Endothelial cell of umbilical vein (primary cell): ENCODE data around the gene GPR78.

Source experiments
- EZH2 ChIP-seq: IDR thresholded peaks from 2 replicates; pipeline ENCODE4 v1.6.1; 2012; ENCODE audit warnings: borderline replicate concordance, low read depth, mild to moderate bottlenecking, moderate library complexity, low read length, inconsistent platforms; ENCODE audit not compliant: severe bottlenecking
- JUN ChIP-seq: IDR thresholded peaks from 2 replicates; pipeline ENCODE4 v1.6.1; 2011; ENCODE audit warnings: borderline replicate concordance, low read depth; ENCODE audit not compliant: insufficient read length, insufficient read depth
- MYC ChIP-seq: IDR thresholded peaks from one replicate; pipeline ENCODE4 v1.6.1; 2011; ENCODE audit warnings: mild to moderate bottlenecking, low read depth, low read length
- POLR2A ChIP-seq: IDR thresholded peaks from 2 replicates; pipeline ENCODE4 v1.6.1; 2012; ENCODE audit warnings: low read depth, mild to moderate bottlenecking, control low read depth, low read length
- POLR2AphosphoS5 ChIP-seq: IDR thresholded peaks from 2 replicates; pipeline ENCODE4 v1.6.1; 2012; ENCODE audit warnings: low read depth, mild to moderate bottlenecking, control low read depth, low read length, moderate library complexity; ENCODE audit not compliant: insufficient read depth
- TF ChIP-seq, protein P1 (sequence below), 2 donors: IDR thresholded peaks; 1 replicate in 1 of 2; 2 replicates in 1 of 2; pipeline ENCODE4 v1.5.1; 2011; ENCODE audit warnings: low read length in 2 of 2, mild to moderate bottlenecking in 2 of 2, moderate library complexity in 2 of 2, control low read depth in 1 of 2, inconsistent platforms in 1 of 2, low read depth in 1 of 2; ENCODE audit not compliant: insufficient read depth in 1 of 2; ENCODE audit errors: extremely low read depth in 1 of 2
- TF ChIP-seq, protein P2 (sequence below): IDR thresholded peaks from 2 replicates; pipeline ENCODE4 v1.6.1; 2011; ENCODE audit not compliant: insufficient read depth, insufficient read length

DNA sequence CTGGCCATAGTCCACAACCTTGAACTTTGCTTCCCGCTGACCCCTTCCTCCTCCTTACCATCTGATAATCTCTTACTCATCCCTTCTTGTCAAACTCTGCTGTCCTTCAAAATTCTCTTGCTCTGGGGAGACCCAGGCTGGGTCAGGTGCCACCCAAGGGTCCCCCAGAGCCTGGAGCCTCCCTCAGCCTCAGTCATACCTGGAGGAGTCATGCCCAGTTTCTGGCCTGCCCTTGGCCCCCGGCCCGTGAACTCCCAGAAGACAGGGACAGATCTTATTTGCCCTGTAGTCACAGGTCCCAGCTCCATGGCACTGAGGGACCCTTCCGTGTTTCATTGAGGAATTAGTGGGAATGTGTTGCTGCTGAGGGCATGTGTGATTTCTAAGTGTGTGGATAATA, 4.7 kb upstream of the GPR78 start:
- TF ChIP-seq POLR2A (no peak), JUN (no peak), MYC (no peak), EZH2 (no peak), POLR2AphosphoS5 (no peak)
- TF ChIP-seq, protein P1, sequence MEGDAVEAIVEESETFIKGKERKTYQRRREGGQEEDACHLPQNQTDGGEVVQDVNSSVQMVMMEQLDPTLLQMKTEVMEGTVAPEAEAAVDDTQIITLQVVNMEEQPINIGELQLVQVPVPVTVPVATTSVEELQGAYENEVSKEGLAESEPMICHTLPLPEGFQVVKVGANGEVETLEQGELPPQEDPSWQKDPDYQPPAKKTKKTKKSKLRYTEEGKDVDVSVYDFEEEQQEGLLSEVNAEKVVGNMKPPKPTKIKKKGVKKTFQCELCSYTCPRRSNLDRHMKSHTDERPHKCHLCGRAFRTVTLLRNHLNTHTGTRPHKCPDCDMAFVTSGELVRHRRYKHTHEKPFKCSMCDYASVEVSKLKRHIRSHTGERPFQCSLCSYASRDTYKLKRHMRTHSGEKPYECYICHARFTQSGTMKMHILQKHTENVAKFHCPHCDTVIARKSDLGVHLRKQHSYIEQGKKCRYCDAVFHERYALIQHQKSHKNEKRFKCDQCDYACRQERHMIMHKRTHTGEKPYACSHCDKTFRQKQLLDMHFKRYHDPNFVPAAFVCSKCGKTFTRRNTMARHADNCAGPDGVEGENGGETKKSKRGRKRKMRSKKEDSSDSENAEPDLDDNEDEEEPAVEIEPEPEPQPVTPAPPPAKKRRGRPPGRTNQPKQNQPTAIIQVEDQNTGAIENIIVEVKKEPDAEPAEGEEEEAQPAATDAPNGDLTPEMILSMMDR (IDR thresholded peaks at IDR 0.05; ENCODE audit: extremely low read depth in 1 of 2, insufficient read depth in 1 of 2, low read depth in 1 of 2, low read length in 2 of 2), result no peak
- TF ChIP-seq, protein P2, sequence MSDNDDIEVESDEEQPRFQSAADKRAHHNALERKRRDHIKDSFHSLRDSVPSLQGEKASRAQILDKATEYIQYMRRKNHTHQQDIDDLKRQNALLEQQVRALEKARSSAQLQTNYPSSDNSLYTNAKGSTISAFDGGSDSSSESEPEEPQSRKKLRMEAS, result no peak
